GM21360 (cell line): ENCODE results near the gene SLC9A3.

Experiments
- ATAC-seq: cut with Tn5 transposase; IDR thresholded peaks from one replicate; pipeline ENCODE4 v1.9.1; 2021; ENCODE audit warnings: mild to moderate bottlenecking, moderate library complexity; ENCODE audit not compliant: unreplicated experiment

The SLC9A3 gene

DNA sequence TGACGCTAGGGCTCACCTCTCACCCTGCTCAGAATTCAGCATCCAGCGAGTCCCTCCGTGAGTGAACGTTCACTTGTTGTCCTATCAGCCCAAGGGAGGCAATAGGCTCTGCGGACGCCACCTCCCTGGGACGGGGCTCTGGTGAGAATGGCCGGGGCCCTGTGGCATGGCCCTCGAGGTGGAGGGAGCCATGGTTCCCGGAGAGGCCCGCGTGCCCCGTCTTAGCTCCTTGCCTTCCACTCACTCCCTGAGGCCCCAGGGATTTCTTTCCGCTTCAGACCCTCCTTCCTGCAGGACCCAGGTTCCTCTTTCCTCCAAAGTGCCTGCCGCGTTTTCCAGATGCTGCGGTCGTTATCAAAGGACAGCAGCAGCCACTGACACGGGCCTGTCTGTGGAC lies 59.8 kb downstream of the SLC9A3 start:
- ATAC-seq = no peak

DNA sequence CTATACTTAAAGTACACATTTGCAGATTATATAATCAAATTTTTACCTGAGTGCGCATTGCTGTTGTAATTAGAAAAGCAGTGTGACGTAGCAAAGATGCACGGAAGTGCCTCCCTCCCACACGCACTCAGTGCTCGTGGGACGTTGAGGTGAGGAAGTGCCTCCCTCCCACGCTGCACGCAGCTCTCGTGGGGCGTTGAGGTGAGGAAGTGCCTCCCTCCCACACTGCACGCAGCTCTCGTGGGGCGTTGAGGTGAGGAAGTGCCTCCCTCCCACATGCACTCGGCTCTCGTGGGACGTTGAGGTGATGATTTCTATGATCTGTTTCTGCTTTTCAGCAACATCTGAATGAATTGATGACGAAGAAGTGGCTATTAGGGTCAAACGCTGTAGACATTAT lies 60.3 kb downstream of the SLC9A3 start:
- no peak for ATAC-seq

DNA sequence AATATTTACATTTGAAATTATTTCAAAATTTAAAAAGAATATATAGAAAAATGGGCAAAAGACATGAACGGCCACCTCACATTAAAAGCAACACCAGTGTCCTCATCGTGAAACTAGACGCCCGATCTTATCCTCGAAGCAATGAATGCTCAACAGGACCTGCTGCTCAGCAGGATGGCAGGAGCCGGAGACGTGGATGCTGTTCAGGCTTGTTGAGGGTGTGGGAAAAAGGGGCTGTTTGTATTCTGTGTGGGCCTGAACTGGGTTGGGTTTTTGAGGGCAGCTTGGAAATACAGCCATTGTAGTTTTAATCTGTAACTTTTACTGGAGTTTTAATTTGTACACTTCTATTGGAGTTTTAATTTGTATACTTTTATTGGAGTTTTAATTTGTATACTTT lies 60.9 kb downstream of the SLC9A3 start:
- ATAC-seq = no peak

DNA sequence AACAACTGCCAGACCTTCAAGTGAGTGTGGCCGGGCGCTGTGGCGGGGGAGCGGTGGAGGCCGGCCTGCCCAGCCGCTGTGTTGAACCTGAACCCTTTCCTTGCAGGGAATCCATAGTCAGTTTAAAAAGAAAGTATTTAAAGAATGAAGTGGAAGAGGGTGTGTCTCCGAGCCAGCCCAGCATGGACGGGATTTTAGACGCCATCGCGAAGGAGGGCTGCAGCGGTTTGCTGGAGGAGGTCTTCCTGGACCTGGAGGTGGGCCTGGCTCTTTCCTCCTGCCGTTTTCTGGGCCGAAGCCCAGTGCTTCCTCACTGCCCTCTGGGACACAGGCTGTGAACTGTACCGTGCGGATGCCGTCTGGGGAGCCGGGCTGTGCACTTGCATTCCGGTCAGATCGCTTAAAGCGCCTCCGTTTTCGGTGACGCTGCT lies 62.2 kb downstream of the SLC9A3 start:
- ATAC-seq = no peak

DNA sequence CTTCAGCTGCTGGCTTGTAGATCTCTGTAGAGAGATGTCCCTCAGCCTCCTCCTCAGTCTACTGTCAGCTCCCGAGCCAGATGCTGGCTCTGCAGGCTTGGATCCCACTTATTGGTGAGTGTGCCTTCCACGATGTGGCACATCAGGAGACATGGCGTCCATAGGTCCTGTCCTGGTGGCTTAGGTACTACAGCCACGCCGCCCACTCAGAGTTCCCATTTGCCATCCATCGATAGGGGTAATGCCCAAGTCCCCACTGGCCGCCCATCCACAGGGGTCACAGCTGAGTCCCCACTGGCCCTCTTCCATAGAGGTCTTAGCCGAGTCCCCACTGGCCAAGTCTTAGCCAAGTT lies 64.0 kb downstream of the SLC9A3 start:
- no peak for ATAC-seq

DNA sequence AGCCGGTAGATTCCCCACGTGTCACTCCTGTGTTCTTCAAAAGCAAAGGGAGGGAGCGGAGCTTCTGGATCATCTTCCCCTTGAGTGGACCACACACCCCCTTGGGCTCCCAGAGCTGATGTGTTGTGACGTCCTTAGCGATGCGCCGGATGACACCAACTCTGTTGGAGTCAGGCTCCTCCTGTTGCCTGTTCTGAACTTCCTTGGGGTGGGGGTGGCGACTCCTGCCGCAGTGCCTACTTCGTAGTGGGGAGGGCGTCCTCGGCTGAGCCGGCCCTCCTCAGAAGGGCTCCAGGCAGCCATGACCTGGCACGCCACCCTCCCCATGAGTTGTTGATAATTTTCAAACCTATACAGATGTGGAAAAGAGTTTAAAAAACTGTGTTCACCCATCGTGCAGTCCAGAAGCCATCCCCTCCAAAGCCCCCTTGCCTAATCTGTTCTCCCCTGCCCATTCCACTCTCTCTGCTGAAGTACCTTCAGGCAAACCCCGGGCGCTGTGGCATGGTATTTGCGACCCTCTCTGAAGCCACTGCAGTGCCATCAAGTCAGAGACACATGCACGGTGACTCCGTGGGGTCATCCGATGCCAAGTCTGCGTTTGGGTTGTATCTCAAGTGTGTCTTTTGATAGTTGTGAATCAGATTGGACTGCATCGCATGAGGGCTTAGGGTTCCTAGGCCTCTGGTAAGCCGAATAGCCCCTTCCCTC lies 64.5 kb downstream of the SLC9A3 start:
- ATAC-seq = no peak

DNA sequence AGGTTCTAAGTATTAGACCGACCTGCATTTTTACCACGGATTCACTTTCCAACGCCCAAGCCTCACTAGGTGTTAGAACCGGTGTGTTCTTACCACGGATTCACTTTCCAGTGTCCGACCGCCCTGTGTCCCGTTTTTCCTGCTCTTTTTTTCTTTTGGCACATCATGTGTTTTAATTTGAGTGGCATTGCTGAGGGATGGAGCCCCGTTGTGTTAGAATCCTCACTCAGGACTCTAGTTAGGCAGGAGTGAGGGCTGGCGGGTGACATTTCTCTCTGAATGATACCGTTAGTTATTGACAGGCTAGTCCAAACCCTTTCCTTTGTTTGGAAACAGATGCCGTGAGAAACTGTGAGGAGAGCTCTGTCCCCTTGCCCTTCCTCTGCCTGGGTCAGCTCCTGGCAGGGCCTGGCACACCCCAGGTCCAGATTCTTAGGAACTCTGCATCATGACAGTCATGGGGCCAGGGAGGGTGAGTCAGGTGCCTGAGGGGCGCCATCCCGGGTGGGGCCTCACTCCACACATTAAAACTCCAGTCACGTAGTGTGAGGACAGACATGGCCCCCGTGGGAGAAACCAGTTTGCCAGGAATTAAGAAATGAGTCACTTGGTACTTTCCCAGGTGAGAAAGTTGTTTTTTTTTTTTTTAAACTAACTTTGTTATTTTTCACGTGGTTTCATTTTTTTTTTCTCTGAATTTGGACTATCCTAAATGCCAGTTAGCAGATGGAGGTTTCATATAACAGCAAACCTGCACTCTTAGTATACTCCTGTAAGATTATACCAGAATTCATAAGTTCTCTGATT lies 65.5 kb downstream of the SLC9A3 start:
- no peak for ATAC-seq

DNA sequence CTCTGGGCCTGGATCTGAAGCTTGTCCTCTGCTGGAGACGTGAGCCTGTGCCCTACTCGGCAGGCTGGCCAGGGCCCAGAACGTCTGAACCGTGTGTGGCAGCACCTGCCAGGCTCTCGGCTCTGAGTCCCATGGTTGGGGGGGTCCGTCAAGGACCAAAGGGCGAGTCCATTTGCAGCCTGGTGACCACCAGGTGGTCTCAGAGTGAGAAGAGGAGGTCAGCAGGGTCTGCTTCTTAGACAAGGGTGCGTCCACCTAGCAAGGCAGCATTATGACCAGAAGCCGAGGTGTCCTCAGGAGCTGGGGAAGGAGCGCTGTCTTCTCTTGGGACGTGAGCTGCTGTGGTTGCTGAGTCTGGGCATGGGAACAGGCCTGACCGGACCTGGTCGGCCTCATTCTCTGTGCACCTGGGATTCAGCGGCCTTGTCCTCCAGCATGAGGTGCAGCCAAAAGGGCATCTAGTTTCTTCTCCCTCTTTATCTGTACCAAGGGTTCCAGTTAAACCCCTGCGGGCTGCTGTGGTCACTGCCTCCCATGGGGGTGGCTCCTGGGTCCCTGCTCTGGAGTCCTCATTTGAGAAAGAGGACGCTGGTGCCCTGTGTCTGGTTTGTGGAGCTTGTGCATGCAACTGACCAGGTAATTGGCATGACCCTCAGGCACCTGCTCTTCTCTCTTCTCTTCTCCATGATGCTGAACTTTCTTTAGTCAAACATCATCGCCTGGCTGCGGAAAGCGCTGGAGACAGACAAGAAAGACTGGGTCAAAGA lies 66.9 kb downstream of the SLC9A3 start:
- ATAC-seq = no peak

DNA sequence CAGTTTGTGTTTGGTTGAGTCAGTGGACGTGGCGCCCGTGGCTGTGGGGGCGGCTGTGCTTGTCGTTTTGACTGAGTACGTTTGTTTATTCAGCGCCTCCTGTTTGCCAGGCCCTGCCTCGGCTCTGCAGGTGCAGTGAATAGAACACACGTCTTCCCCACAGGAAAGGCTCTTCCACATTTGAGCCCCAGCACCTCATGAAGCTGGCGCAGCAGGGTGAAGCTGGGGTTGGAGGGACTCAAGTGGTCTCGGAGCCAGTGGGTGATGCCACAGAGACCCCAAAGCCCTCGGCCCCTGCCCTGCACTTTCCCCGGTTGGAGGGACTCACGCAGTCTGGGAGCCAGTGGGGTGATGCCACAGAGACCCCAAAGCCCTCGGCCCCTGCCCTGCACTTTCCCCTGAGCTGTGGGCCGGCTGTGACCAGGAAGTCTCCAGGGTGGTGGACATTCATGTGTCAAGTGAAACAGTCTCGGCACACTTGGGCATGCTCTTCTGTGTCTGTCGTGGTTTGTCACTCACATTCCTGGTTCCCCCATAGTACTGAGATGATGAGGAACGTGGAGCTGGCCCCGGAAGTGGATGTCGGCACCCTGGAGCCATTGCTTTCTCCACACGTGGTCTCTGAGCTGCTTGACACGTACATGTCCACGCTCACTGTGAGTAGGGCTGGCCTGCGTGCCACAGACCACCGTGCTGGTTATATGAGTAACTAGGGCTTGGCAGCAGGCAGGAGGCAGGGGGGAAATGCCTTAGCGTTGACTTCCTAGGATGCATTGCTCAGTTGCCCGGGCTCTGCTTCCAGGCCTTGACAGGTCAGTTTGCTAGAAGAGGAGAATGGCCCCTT lies 67.7 kb downstream of the SLC9A3 start:
- ATAC-seq = no peak

DNA sequence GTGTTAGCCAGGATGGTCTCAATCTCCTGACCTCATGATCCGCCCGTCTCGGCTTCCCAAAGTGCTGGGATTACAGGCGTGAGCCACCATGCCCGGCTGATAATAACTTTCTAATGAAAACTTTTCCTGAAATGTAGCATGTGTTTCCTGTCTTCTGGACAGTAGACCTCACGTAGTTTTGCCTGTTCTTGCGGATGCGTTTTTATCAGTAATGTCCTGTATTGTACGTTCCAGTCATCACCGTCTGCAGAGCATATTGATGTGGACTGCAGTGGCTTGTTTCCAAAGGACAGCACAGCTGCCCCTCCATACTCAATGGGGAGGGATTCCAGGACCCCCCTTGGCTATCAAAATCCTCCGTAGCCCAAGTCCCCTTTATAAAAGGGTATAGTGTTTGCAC lies 68.4 kb downstream of the SLC9A3 start:
- ATAC-seq = no peak

DNA sequence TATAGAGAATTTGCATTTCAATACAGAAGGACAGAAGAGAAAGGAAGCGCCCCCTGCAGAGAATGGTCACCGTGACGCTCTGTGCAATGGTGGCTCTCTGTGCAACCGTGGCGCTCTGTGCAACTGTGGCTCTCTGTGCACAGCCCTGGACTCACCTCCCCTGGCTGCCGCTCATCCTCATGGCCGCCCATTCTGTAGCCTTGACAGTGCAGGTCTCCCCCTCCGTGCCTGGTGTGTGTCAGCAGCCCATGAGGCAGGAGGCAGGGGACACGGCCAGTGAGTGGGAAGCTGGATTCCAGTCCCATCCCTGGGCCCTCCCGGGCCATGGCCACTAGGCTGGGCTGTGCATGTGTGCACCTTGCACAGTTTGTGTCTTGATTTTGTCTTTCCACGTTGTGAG lies 69.3 kb downstream of the SLC9A3 start:
- no peak for ATAC-seq

DNA sequence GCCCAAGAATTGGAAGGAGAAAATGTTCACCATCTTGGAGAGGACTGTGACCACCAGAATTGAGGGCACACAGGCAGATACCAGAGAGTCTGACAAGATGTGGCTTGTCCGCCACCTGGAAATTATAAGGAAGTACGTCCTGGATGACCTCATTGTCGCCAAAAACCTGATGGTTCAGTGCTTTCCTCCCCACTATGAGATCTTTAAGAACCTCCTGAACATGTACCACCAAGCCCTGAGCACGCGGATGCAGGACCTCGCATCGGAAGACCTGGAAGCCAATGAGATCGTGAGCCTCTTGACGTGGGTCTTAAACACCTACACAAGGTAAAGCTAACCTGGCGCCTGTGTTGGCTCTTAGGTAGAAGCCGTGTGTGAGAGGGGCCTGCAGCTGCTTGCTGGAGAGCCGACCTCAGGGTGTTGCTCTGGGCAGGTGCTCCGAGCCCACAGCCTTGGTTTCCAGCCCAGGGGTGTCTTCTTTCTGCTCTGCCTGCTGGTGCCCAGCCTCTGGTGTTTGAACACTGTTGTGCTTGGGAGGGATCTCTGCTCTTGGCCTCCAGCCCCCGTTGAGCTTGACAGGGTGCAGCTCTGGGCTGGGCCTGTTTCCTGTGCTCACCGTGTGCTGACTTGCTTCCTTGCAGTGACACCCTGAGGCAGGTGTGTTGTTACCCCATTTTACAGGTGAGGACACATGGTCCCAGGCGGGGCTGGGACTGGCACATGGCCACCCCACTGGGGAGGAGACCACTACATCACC lies 70.3 kb downstream of the SLC9A3 start:
- ATAC-seq = no peak

DNA sequence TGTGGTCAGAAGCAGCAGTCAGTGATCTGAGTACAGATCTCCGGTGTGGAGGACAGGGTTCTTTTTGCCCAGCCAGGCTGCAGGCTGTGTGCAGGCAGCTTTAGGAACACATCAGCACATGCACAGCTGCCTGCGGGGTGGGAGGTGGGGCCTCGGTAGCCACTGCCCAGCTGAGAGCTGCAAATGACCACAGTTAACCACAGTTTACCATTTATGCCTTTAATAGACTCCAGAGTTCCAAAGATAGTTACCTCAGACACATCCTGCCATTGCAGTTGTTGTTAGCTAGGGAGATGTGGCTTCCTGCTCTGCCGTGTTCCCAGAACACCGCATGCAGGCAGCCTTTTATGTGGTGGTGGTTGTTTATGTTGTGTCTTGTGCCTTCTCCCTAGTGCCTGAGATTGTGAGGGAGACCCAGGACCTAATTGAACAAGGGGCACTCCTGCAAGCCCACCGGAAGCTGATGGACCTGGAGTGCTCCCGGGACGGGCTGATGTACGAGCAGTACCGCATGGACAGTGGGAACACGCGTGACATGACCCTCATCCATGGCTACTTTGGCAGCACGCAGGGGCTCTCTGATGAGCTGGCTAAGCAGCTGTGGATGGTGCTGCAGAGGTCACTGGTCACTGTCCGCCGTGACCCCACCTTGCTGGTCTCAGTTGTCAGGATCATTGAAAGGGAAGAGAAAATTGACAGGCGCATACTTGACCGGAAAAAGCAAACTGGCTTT lies 71.1 kb downstream of the SLC9A3 start:
- ATAC-seq = no peak

DNA sequence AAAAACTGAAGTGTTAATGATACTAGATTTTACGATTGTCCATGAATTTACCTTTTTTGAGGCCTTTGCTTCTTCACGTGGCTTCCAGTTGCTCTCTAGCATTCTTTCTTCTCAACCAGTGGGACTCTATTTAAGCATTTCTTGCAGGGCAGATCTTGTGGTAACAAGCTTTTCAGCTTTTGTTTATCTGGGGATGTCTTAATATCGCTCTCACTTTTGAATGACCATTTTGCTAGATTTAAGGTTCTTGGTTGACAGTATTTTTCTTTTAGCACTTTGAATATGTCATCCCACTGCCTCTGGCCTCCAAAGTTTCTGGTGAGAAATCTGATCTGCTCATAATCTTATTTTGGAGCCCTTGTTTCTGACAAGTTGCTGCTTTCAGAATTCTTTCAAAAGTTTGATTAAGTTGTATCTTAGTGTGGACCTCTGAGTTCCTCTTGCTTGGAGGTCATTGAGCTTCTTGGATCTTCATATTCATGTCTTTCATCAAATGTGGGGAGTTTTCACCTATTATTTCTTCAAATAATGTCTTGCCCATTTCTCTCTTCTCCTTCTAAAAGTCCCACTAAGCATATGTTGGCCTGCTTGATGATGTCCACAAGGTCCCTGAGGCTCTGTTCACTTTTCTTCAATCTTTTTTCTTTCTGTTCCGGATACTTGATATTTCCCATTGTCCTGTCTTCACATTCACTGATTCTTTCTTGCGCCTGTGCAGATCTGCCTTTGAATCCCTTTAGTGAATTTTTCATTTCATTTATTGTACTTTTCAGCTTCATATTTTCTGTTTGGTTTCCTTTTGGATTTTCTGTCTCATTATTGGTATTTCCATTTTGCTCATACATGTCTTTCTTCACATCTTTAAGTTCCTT lies 72.4 kb downstream of the SLC9A3 start:
- ATAC-seq = no peak

DNA sequence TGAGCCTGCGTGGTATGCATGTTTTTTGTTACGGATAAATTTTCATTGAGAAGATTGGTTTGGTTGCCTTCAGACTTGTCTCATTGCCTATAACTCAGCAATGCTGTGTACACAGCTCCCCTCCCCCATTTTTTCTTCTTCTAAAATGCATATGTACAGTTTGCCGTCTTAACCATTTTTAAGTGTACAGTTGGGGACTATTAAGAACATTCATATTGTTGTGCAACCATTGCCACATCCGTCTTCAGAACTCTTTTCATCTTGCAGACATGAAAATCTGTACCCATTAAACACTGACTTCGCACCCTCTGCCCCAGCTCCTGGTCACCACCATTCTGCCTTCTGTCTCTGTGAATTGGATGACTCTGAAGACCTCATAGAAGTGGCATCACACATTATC lies 75.1 kb downstream of the SLC9A3 start:
- no peak for ATAC-seq

DNA sequence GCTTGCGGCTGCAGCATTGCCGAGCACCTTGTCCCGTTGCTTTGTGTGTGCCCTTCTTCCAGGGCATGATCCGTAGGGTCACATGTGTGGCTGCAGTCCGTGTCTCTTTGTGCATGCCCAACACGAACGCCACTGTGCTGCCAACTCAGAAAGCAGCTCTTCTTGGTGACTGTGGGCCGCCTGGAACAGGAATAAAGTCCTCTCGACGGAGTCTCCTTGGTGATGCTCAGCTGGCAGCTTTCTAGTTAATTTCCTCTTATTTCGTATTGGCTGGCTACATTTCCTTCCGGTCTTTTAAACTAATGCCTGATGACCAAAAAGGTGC lies 75.5 kb downstream of the SLC9A3 start:
- no peak for ATAC-seq

DNA sequence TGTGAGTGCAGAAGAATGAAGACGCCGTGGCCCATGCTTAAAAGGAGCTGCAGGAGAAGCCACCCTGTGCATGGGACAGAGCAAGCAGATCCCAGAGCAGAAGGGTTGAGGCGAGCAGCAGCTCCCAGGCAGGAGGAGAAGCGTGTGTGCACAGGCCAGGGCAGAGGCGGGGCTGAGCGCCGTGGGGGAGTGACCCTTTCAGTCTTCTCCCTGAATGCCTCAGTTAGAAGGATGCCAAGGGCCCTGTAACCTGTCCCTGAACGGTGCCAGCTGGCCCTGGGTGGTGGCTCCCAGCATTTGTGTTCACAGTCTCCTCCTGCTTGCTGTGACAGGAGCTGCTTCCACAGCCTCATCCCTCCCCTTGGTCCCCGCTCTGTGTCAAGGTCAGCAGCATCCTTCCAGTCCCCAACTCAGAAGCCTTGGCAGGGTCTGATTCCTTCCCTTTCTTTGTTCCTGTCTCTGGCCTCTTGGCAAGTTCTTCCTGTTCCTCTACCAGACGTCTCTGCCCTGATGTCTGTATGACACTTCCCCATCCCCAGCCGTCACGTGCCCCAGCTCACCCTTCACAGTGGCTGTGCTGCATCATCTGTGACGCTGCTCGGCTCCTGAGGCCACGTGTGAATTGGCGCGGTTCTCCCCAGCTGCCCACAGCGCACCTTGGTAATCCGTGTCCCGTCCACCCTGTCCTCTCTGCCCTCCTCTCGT lies 76.0 kb downstream of the SLC9A3 start:
- no peak for ATAC-seq

DNA sequence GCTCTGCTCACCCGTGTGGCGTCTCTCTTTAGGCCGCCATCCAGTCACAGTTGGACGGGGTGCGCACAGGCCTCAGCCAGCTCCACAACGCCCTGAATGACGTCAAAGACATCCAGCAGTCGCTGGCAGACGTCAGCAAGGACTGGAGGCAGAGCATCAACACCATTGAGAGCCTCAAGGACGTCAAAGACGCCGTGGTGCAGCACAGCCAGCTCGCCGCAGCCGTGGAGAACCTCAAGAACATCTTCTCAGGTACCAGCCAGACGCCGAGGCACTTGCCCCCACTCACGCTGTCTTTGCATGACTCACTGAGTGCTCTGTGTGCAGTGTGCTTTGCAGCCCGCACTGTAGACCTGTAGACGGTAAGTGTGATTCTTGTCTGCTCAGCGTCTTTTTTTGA lies 76.7 kb downstream of the SLC9A3 start:
- ATAC-seq = no peak
